Activated CD8-positive, alpha-beta memory T cell treated with anti-CD3 and anti-CD28 coated beads, Interleukin-2, amount 50 U/mL, for 1 hour (primary cell): Measurements from ENCODE around the gene ATP23.
A peak's percentile ranks its signal among the peaks of the same experiment; 100 is the strongest.

Experiments used
- DNase-seq: peaks from one replicate; pipeline ENCODE4 v3.0.0-alpha.2; 2020; ENCODE audit errors: extremely low read depth

Gene ATP23

DNA sequence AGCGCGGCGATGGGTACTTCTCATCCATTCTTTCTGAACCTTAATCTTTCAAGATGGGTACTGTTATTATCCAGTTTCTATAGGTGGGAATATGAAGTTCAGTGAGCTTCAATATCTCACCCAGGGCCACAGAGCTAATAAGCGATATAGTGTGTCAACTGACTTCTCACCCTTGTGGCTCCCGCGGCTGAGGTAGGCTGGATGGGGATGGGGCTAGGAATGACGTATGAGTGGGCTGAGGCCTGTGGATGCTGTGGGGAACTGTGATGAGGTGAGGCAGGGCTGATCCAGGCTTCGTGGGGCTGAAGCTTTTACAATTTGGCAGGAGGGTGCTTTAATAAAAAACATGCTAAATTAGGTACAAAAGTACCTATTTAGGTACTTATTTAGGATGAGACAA lies 32.9 kb upstream of the ATP23 start:
- no peak for DNase-seq

GRCh38 chr12:57909056-57909455 lies 32.3 kb upstream of the ATP23 start:
- no peak for DNase-seq

DNA sequence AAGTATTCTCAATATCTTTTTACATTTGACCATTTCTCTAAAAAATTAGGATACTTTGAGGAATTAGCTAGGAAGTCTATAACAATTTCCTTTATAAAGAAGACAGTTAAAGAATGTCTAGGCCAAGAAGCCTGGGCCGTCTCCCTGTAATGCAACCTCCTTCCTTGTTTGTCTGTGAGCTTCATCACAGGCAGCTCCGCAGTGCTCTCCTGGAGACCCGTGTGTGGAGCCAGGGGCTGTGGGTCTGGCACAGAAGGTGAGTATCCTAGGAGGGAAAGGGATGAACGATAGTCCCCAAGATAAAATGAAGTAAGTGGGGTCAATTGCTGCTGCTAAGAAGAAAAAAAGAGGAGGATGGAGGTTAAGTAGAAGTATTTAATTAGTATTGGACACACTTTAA lies 31.8 kb upstream of the ATP23 start:
- DNase-seq: no peak

- no peak for DNase-seq
Observed at GRCh38 chr12:57918147-57918546, 23.2 kb upstream of the ATP23 start.

DNA sequence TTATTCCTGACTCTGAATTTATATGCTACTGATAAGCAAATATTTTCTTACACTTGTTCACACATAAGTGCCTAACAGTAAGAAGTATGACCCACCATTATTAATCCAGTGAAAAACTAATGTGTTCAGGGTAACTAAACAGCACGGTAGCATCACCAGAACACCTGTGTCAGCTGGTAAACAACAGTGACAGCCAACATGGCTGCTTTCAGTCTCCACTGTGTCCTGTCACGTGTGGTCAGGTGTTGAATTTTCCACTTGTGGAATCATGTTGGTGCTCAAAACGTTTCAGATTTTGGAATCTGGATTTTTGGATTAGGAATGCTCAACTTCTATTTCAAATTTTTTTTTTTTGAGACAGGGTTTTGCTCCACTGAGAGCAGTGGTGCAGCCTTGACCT lies 14.3 kb upstream of the ATP23 start:
- no peak for DNase-seq

- DNase-seq: no peak
Observed at GRCh38 chr12:57929092-57929830, 12.1 kb upstream of the ATP23 start.

- DNase-seq: no peak
Observed at GRCh38 chr12:57934819-57935218, 6.5 kb upstream of the ATP23 start.

DNA sequence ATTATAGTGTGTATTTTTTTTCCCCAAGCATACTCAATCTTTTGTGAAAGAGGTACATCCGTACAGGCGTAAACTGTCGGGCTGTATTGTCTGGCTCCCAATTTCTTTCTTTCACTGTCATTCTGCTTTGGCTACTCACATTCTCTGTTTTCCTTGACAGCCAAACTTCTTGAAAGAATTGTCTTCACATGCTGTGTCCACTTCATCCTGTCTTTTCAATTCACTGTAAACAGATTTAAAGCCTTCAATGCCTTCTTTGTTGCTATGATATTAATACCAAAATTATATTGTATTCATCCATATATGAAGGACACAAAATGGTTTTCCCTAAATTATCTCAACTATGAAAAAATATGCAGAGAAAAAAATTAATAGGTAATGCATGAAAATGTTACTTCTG lies 6.0 kb upstream of the ATP23 start:
- no peak for DNase-seq

- peak; percentile 78 for DNase-seq
Observed at GRCh38 chr12:57935839-57936512, 5.4 kb upstream of the ATP23 start.

DNA sequence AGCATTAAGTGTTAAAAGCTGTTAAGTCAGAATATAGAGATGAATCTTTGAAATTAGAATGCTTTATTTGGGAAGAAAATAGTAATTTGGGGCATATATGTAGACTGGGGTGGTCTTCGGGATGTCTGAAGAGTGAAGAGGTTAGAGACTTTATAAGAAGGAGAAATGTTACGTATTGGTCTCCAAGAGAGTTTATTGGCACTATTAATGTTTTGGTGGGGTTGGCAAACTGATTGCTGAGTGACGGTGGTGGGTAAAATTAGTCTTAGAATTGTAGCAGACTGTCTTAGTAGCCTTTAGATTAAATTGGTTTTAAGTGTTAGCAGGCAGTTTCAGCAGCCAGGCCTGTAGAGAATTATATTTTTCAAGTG lies 4.9 kb upstream of the ATP23 start:
- DNase-seq: no peak

GRCh38 chr12:57939291-57939690 lies 2.1 kb upstream of the ATP23 start:
- no peak for DNase-seq

DNA sequence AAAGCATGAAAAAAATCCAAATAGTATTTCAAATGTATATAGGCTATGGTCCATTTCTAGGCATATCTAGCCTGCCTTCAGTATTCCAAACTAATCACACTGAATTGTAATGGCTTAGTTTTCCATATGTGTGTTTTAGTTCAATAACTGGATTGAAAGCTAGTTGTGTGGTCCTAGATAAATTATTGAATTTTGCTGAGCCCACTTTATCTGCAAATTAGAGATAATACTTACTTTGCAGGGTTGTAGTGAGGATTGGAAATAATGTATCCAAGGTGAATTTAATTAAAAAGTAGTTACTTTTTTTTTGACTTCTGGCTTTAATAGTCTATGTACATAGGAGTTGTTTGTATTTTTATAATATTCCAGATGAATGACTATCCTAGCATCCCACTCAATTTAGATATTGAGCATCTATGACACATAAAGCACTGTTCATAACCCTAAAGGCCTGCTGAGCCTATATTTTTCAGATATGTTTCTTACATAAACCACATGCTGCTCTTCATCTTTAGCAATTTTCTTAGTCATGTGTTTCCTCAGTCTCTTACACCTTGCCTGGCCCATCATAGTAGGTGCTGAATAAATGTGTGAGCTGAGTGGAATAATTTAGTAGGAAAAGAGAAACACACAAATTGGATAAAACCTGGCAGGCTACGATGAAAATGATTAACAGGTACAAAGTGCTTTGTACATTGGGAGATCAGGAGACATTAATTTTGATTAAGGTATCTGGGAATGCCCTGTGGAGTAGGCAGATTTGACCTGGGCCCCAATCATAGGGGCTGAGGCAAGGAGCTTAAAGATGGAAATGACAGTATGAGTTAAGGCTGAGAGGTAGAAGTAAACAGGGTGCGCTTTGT lies 1.1 kb upstream of the ATP23 start:
- no peak for DNase-seq

GRCh38 chr12:57940915-57941164 lies 527 bp upstream of the ATP23 start:
- DNase-seq: no peak

DNA sequence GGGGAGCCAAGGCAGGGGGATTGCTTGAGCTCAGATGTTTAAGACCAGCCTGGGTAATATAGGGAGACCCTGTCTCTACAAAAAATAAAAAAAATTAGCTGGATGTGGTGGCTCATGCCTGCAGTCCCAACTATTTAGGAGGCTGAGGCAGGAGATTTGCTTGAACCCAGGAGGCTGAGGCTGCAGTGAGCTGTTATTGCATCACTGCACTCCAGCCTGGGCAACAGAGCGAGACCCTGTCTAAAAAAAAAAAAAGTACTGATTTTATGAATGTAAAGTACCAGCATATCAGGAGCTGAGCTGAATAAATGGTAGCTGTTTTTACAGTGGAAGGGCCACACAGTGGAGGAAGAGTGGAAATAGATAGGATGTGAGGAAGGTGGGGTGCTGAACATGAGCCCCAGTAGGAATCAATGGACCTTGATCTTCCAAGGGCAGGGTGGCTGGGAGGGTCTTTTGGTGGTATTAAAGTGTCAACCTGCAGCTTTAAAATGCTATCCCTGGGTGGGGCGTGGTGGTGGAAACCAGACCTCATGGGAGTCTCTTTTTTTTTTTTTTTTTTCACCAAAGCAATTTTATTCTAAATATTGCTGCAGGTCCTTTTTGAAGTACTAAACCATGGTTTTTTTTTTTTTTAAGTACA lies 2.2 kb downstream of the ATP23 start:
- DNase-seq: no peak

DNA sequence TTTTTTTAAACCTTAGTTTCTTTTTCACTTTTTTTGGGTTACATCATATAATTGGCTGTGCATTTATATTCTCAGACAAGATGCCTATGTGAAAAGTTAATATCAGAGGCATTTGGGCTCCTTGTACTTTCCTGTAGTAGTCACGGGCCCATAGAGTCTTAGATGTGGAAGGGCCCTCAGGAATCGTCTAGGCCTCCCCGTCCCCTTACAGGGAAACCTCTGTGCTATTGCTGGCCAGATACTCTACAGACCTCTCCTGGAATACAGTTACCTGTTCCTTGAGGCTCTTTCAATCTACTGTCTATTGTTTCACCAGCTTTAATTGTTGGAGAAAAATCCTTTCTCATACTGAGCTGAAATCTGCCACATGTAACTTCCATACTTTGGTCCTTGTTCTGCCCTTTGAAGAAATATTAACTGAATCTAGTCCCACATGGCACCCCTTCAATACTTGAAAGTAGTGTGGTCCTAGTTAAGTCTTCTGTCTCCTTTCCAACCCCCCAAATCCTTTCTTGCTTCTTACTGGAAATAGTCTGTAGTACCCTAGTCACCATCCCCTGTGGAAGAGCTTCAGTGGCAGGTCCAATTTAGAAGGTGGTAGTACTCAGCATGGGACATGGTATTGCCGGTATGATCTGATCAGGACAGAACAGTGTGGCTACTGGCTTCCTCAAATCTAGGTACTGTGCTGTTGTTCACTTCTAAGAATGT lies 3.1 kb downstream of the ATP23 start:
- no peak for DNase-seq

GRCh38 chr12:57952766-57953165 lies 11.4 kb downstream of the ATP23 start:
- DNase-seq: no peak

- DNase-seq: no peak
Observed at GRCh38 chr12:57954768-57955167, 13.4 kb downstream of the ATP23 start.

GRCh38 chr12:57958061-57958657 lies 16.8 kb downstream of the ATP23 start:
- no peak for DNase-seq

DNA sequence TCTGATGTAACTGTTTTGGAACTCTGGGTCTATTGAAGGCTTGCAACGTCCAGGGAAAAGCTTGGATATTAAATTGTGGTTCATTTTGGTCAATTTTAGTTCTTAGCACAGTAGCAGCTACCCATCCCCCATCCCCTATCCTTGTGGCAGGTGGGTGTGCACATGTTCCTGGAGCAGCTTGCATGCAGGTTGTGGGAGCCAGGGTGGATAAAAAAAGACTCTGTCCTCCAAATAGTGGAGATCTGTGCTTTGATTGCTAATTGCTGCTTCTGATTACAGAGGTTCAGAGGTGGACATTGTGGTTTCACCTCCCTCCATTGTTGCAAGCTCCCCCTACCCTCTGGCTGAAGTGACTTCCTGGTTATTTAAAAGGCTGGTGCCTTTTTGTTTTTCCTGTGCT lies 23.1 kb downstream of the ATP23 start:
- DNase-seq: no peak

DNA sequence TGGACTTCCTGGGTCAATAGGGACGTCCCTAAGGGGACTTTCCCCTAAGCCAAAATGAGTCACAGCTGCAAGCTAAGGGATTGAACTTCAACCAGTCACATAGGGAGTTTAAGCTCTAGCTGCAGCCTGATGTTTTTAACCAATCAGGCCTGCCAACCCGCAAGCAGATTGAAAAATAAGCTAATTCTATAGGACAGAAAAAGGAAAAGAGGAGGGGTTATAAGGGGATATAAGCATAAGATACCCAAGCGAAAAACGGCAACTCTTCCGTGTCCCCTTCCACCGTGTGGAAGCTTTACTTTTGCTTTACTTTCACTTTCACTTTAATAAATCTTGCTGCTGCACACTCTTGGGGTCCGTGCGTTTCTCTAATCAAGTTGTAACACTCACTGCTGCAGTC lies 24.4 kb downstream of the ATP23 start:
- DNase-seq: no peak

- no peak for DNase-seq
Observed at GRCh38 chr12:57966536-57966935, 25.2 kb downstream of the ATP23 start.
